CD14-positive monocyte (primary cell): ENCODE measurements around the gene GLDC. TPM values are rescaled to one million over a fixed set of nuclear protein-coding genes. Genes with fewer than 3 reads are reported as not detected.

Source experiments
- DNase-seq, 3 donors: peaks; one replicate each; pipeline ENCODE4 v3.0.0-alpha.2; 2011 to 2022
- H2AFZ ChIP-seq: 2 replicates; pipeline ENCODE4 v1.6.0; 2012; ENCODE audit warnings: mild to moderate bottlenecking, low read depth, low read length, inconsistent platforms; ENCODE audit not compliant: insufficient read depth, poor library complexity, severe bottlenecking
- H3K27ac ChIP-seq, 2 donors: 1 replicate in 1 of 2; 2 replicates in 1 of 2; pipeline ENCODE4 v1.5.1; 2012 to 2013; ENCODE audit warnings: low read length in 2 of 2, control low read depth in 1 of 2, inconsistent platforms in 1 of 2, low read depth in 1 of 2, mild to moderate bottlenecking in 1 of 2
- H3K27me3 ChIP-seq, 2 donors: one replicate each; pipeline versions ENCODE4 v1.6.0 to v1.6.1; 2011 to 2013; ENCODE audit warnings: low read length in 2 of 2; ENCODE audit not compliant: control insufficient read depth in 2 of 2, insufficient read depth in 2 of 2
- H3K36me3 ChIP-seq, 2 donors: replicated peaks in 1 of 2; 1 replicate in 1 of 2; 2 replicates in 1 of 2; pipeline versions ENCODE4 v1.5.1 to v1.6.1; 2012 to 2013; ENCODE audit warnings: low read length in 2 of 2, control low read depth in 1 of 2, inconsistent platforms in 1 of 2, mild to moderate bottlenecking in 1 of 2; ENCODE audit not compliant: insufficient read depth in 2 of 2, control insufficient read depth in 1 of 2
- H3K4me1 ChIP-seq, 2 donors: 1 replicate in 1 of 2; 2 replicates in 1 of 2; pipeline versions ENCODE4 v1.5.1 to v1.6.1; 2012 to 2013; ENCODE audit warnings: low read length in 2 of 2, control low read depth in 1 of 2, inconsistent platforms in 1 of 2, mild to moderate bottlenecking in 1 of 2, moderate library complexity in 1 of 2; ENCODE audit not compliant: insufficient read depth in 2 of 2, control insufficient read depth in 1 of 2
- H3K4me2 ChIP-seq: replicated peaks from 2 replicates; pipeline ENCODE3; 2012; ENCODE audit warnings: low read length, moderate library complexity, mild to moderate bottlenecking; ENCODE audit not compliant: poor library complexity, severe bottlenecking; ENCODE audit errors: extremely low read depth
- H3K4me3 ChIP-seq, 3 experiments: fragments of 200-600 bp in 1 of 3; sonication (generic) in 1 of 3; replicated peaks in 1 of 3; 1 replicate in 2 of 3; 2 replicates in 1 of 3; pipeline ENCODE4 v1.5.1; 2011 to 2013; ENCODE audit warnings: low read length in 3 of 3, mild to moderate bottlenecking in 3 of 3, control low read depth in 2 of 3, low read depth in 2 of 3, inconsistent platforms in 1 of 3, moderate library complexity in 1 of 3
- H3K79me2 ChIP-seq: 2 replicates; pipeline ENCODE4 v1.6.0; 2012; ENCODE audit warnings: mild to moderate bottlenecking, control low read depth, inconsistent platforms, low read length, moderate library complexity; ENCODE audit not compliant: insufficient read depth
- H3K9ac ChIP-seq: 2 replicates; pipeline ENCODE4 v1.6.0; 2017; ENCODE audit warnings: low read length, mild to moderate bottlenecking; ENCODE audit not compliant: insufficient read depth, poor library complexity, severe bottlenecking
- H3K9me3 ChIP-seq, 2 donors: replicated peaks in 1 of 2; 1 replicate in 1 of 2; 2 replicates in 1 of 2; pipeline versions ENCODE4 v1.5.1 to v1.6.1; 2012 to 2013; ENCODE audit warnings: low read length in 2 of 2, control low read depth in 1 of 2; ENCODE audit not compliant: control insufficient read depth in 1 of 2, insufficient read depth in 1 of 2
- H4K20me1 ChIP-seq: 2 replicates; pipeline ENCODE4 v1.6.0; 2012; ENCODE audit warnings: mild to moderate bottlenecking, low read length, control low read depth, moderate library complexity; ENCODE audit not compliant: insufficient read depth
- H3K27ac Mint-ChIP-seq, 7 donors: one replicate each; pipeline ENCODE4 v1.8.0; 2020; ENCODE audit warnings: mild to moderate bottlenecking in 7 of 7, mixed read lengths in 7 of 7, moderate library complexity in 6 of 7, inconsistent platforms in 2 of 7
- H3K27me3 Mint-ChIP-seq, 3 donors: one replicate each; pipeline ENCODE4 v1.8.0; 2021 to 2022; ENCODE audit warnings: low read depth in 3 of 3, mild to moderate bottlenecking in 3 of 3, mixed read lengths in 3 of 3, moderate library complexity in 3 of 3, inconsistent platforms in 1 of 3
- H3K36me3 Mint-ChIP-seq, 2 donors: one replicate each; pipeline ENCODE4 v1.8.0; 2020; ENCODE audit warnings: mixed read lengths in 2 of 2, inconsistent platforms in 1 of 2, mild to moderate bottlenecking in 1 of 2
- H3K4me1 Mint-ChIP-seq: one replicate; pipeline ENCODE4 v1.8.0; 2020; ENCODE audit warnings: mild to moderate bottlenecking, mixed read lengths
- H3K4me3 Mint-ChIP-seq, 2 donors: one replicate each; pipeline ENCODE4 v1.8.0; 2020; ENCODE audit warnings: mild to moderate bottlenecking in 2 of 2, mixed read lengths in 2 of 2, moderate library complexity in 1 of 2
- H3K9me3 Mint-ChIP-seq, 7 donors: one replicate each; pipeline ENCODE4 v1.8.0; 2020 to 2022; ENCODE audit warnings: mixed read lengths in 7 of 7, mild to moderate bottlenecking in 6 of 7, moderate library complexity in 6 of 7, inconsistent platforms in 2 of 7
- CTCF ChIP-seq: fragments of 200-600 bp; IDR thresholded peaks from one replicate; pipeline ENCODE4 v1.8.0; 2022; ENCODE audit warnings: antibody characterized with exemption, mild to moderate bottlenecking
- WGBS: methylation state at CpG from one replicate; pipeline ENCODE4 v1.1.5; 2013; ENCODE audit warnings: missing lambda C conversion rate; ENCODE audit not compliant: insufficient coverage; 5-methylcytosine and 5-hydroxymethylcytosine counted together
- intact Hi-C, 2 donors: fragments of 100-400 bp; cut with micrococcal nuclease; formaldehyde crosslinking; loops; one replicate each; pipeline versions ENCODE4 v1.15.0 to v1.15.1; 2023
- polyA plus RNA-seq, 3 donors: library from polyadenylated mRNA; depleted of rRNA in 1 of 3; unstranded in 2 of 3; stranded (reverse) in 1 of 3; fragments of 300-500 nt in 2 of 3; fragments of >200 nt in 1 of 3; fragmentation: Illumina TruSeq in 2 of 3; gene quantifications; 1 replicate in 2 of 3; 2 replicates in 1 of 3; pipeline ENCODE4 v1.2.3, GENCODE V29; 2012 to 2021

Gene GLDC
- polyA plus RNA-seq, 3 donors: not detected

DNA sequence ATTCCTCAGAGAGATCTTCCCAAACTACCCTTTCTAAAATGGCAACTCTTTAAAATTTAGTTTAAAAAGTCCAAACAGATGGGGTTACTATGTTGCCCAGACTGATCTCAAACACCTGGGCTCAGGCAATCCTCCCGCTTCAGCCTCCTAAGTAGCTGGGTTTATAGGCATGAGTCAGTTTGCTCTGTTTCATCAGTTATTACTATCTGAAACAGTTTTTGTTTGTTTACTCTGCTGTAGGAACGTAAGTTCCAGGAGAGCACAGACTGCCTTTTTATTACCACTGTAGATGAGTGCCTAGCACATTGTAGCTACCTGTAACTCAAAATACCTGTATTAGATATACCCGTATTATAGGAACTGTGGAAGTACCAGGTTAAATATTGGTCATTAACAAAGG is 143.1 kb downstream of the GLDC start:
- no peak overlapping the region for H3K27ac ChIP-seq
- no peak overlapping the region for H3K4me2 ChIP-seq
- H3K4me1 ChIP-seq: no peaks in the 10 kb centered on the region
- no peaks in the 10 kb centered on the region for H3K27me3 ChIP-seq
- H3K9me3 Mint-ChIP-seq: no peaks in the 10 kb centered on the region
- no peaks in the 10 kb centered on the region for H3K79me2 ChIP-seq
- TF ChIP-seq CTCF: no peak
- no peaks in the 10 kb centered on the region for H4K20me1 ChIP-seq
- no peak overlapping the region for H3K9ac ChIP-seq
- H3K9me3 ChIP-seq: no peaks in the 10 kb centered on the region
- WGBS: no CpG with 5 or more reads among the region's 3 CpGs
- intact Hi-C loops: no loop called here
- H3K4me3 ChIP-seq: no peak overlapping the region
- H3K36me3 Mint-ChIP-seq: peaks cover 71 to 84% of the 10 kb centered on the region in 2 donors
- H3K27me3 Mint-ChIP-seq: peaks cover 0 to 3% (median 0%) of the 10 kb centered on the region in 3 donors
- no peak for DNase-seq
- no peak overlapping the region for H2AFZ ChIP-seq
- H3K4me3 Mint-ChIP-seq: no peak overlapping the region
- H3K27ac Mint-ChIP-seq: no peak overlapping the region
- no peaks in the 10 kb centered on the region for H3K4me1 Mint-ChIP-seq
- peaks cover 78 to 99% of the 10 kb centered on the region in 2 donors for H3K36me3 ChIP-seq

- WGBS: no CpG with 5 or more reads among the region's 2 CpGs
- no peaks in the 10 kb centered on the region for H3K27me3 ChIP-seq
- H3K79me2 ChIP-seq: no peaks in the 10 kb centered on the region
- no peak overlapping the region for H3K27ac Mint-ChIP-seq
- H3K36me3 ChIP-seq: peaks cover 78 to 99% of the 10 kb centered on the region in 2 donors
- H3K4me3 ChIP-seq: no peak overlapping the region
- H3K27ac ChIP-seq: no peak overlapping the region
- no peak overlapping the region for H2AFZ ChIP-seq
- TF ChIP-seq CTCF: no peak
- peaks cover 0 to 3% (median 0%) of the 10 kb centered on the region in 3 donors for H3K27me3 Mint-ChIP-seq
- no peaks in the 10 kb centered on the region for H4K20me1 ChIP-seq
- no peaks in the 10 kb centered on the region for H3K9me3 Mint-ChIP-seq
- H3K4me2 ChIP-seq: no peak overlapping the region
- H3K9me3 ChIP-seq: no peaks in the 10 kb centered on the region
- intact Hi-C loops: no loop called here
- H3K4me1 Mint-ChIP-seq: no peaks in the 10 kb centered on the region
- no peak overlapping the region for H3K9ac ChIP-seq
- peaks cover 72 to 84% of the 10 kb centered on the region in 2 donors for H3K36me3 Mint-ChIP-seq
- DNase-seq: no peak
- H3K4me3 Mint-ChIP-seq: no peak overlapping the region
- H3K4me1 ChIP-seq: no peaks in the 10 kb centered on the region
These were observed 143.9 kb downstream of the GLDC start for GRCh38 chr9:6501526-6502210.
